GM12878 (cell line): ENCODE results near the gene RWDD2A. TPM values are rescaled to one million over a fixed set of nuclear protein-coding genes. Genes with fewer than 3 reads are reported as not detected.
A peak's percentile ranks its signal among the peaks of the same experiment; 100 is the strongest.

Source experiments
- BCL11A ChIP-seq: IDR thresholded peaks from 2 replicates; pipeline ENCODE4 v1.6.1; 2011; ENCODE audit warnings: low read depth, low read length
- BHLHE40 ChIP-seq, 2 experiments: fragments of 450-650 bp in 1 of 2; IDR thresholded peaks; 2 replicates each; pipeline ENCODE4 v1.6.1; 2011 to 2017; ENCODE audit warnings: low read depth in 2 of 2, borderline replicate concordance in 1 of 2, improper control_type of control experiment in 1 of 2, low read length in 1 of 2, mild to moderate bottlenecking in 1 of 2
- CHD2 ChIP-seq: IDR thresholded peaks from 2 replicates; pipeline ENCODE4 v1.6.1; 2011; ENCODE audit warnings: low read depth, low read length, improper control_type of control experiment, borderline replicate concordance
- EGR1 ChIP-seq, 2 experiments: IDR thresholded peaks; 1 replicate in 1 of 2; 2 replicates in 1 of 2; pipeline ENCODE4 v1.6.1; 2011 to 2012; ENCODE audit warnings: low read depth in 2 of 2, low read length in 2 of 2, borderline replicate concordance in 1 of 2, mild to moderate bottlenecking in 1 of 2, moderate library complexity in 1 of 2
- IKZF2 ChIP-seq, 2 experiments: fragments of 450-650 bp; IDR thresholded peaks; 2 replicates each; pipeline ENCODE4 v1.6.1; 2017; ENCODE audit warnings: mild to moderate bottlenecking in 2 of 2, moderate library complexity in 2 of 2
- MXI1 ChIP-seq: fragments of 150-350 bp; IDR thresholded peaks from 2 replicates; pipeline ENCODE4 v1.6.1; 2011; ENCODE audit warnings: low read depth, mild to moderate bottlenecking, inconsistent platforms, low read length, improper control_type of control experiment
- NFYB ChIP-seq: IDR thresholded peaks from 2 replicates; pipeline ENCODE4 v1.6.1; 2011; ENCODE audit warnings: low read depth, mild to moderate bottlenecking, low read length, improper control_type of control experiment, moderate library complexity; ENCODE audit not compliant: insufficient read depth
- PAX5 ChIP-seq: IDR thresholded peaks from 2 replicates; pipeline ENCODE4 v1.6.1; 2011; ENCODE audit warnings: low read depth, low read length, borderline replicate concordance
- PML ChIP-seq: IDR thresholded peaks from 2 replicates; pipeline ENCODE4 v1.6.1; 2012; ENCODE audit warnings: low read length, inconsistent platforms
- POLR2A ChIP-seq: IDR thresholded peaks from 2 replicates; pipeline ENCODE4 v1.6.1; 2011; ENCODE audit warnings: low read depth, mild to moderate bottlenecking, low read length
- SIN3A ChIP-seq: IDR thresholded peaks from 2 replicates; pipeline ENCODE4 v1.6.1; 2012; ENCODE audit warnings: low read depth, low read length, improper control_type of control experiment
- SMAD1 ChIP-seq: fragments of 450-650 bp; IDR thresholded peaks from 2 replicates; pipeline ENCODE4 v1.6.1; 2018; ENCODE audit warnings: mild to moderate bottlenecking, low read depth; ENCODE audit not compliant: partially characterized antibody
- SMARCA5 ChIP-seq: fragments of 450-650 bp; IDR thresholded peaks from 2 replicates; pipeline ENCODE4 v1.6.1; 2017; ENCODE audit warnings: mild to moderate bottlenecking
- SP1 ChIP-seq: IDR thresholded peaks from one replicate; pipeline ENCODE4 v1.6.1; 2011; ENCODE audit warnings: low read depth, low read length
- SUPT20H ChIP-seq: IDR thresholded peaks from 2 replicates; pipeline ENCODE4 v1.6.1; 2011; ENCODE audit warnings: low read depth, mild to moderate bottlenecking, low read length, moderate library complexity, borderline replicate concordance; ENCODE audit not compliant: control insufficient read depth
- TBL1XR1 ChIP-seq: IDR thresholded peaks from 2 replicates; pipeline ENCODE4 v1.6.1; 2012; ENCODE audit warnings: low read depth, low read length, improper control_type of control experiment
- TCF12 ChIP-seq: IDR thresholded peaks from 2 replicates; pipeline ENCODE4 v1.6.1; 2011; ENCODE audit warnings: low read depth, mild to moderate bottlenecking, low read length
- YBX1 ChIP-seq: fragments of 450-650 bp; IDR thresholded peaks from 2 replicates; pipeline ENCODE4 v1.6.1; 2016; ENCODE audit warnings: antibody characterized with exemption
- polyA plus RNA-seq, 11 experiments: library from polyadenylated mRNA; depleted of rRNA in 4 of 11; unstranded in 6 of 11; stranded (reverse) in 5 of 11; fragments of >200 nt; fragmentation: Nextera tagmentation in 4 of 11; fragmentation: Illumina TruSeq in 1 of 11; extraction: Ambion mirVana in 4 of 11; extraction: Trizol in 1 of 11; gene quantifications; 1 replicate in 1 of 11; 2 replicates in 10 of 11; pipeline versions ENCODE4 v1.2.1 to v1.2.3, GENCODE V29; 2011 to 2016; ENCODE audit warnings: inconsistent platforms in 2 of 11, missing spikeins in 2 of 11, low read depth in 1 of 11
- total RNA-seq, 4 experiments: library from RNA; depleted of rRNA in 3 of 4; stranded (reverse); fragments of >200 nt in 3 of 4; fragmentation: Illumina TruSeq in 1 of 4; extraction: Trizol in 1 of 4; gene quantifications; 2 replicates each; pipeline versions ENCODE4 v1.2.1 to v1.2.3, GENCODE V29; 2013 to 2021
- TF ChIP-seq, protein P1 (sequence below): fragments of 450-650 bp; IDR thresholded peaks from 2 replicates; pipeline ENCODE4 v1.6.1; 2017; ENCODE audit warnings: low read depth, mild to moderate bottlenecking, moderate library complexity
- TF ChIP-seq, protein P2 (sequence below): fragments of 450-650 bp; formaldehyde crosslinking; IDR thresholded peaks from 2 replicates; pipeline ENCODE4 v1.5.0; 2022; ENCODE audit warnings: mild to moderate bottlenecking, missing genetic modification characterization
- TF ChIP-seq, protein P3 (sequence below): fragments of 450-650 bp; IDR thresholded peaks from 2 replicates; pipeline ENCODE4 v1.6.1; 2017; ENCODE audit warnings: borderline replicate concordance
- TF ChIP-seq, protein P4 (sequence below): fragments of 450-650 bp; IDR thresholded peaks from 2 replicates; pipeline ENCODE4 v1.6.1; 2016; ENCODE audit warnings: mild to moderate bottlenecking

The RWDD2A gene
- total and polyA plus RNA-seq, 10 of the 15 experiments (the other 5 are each of a cell fraction or from before 2014, with no cell fraction given) = 2.3 to 4.6 (median 2.9) TPM

DNA sequence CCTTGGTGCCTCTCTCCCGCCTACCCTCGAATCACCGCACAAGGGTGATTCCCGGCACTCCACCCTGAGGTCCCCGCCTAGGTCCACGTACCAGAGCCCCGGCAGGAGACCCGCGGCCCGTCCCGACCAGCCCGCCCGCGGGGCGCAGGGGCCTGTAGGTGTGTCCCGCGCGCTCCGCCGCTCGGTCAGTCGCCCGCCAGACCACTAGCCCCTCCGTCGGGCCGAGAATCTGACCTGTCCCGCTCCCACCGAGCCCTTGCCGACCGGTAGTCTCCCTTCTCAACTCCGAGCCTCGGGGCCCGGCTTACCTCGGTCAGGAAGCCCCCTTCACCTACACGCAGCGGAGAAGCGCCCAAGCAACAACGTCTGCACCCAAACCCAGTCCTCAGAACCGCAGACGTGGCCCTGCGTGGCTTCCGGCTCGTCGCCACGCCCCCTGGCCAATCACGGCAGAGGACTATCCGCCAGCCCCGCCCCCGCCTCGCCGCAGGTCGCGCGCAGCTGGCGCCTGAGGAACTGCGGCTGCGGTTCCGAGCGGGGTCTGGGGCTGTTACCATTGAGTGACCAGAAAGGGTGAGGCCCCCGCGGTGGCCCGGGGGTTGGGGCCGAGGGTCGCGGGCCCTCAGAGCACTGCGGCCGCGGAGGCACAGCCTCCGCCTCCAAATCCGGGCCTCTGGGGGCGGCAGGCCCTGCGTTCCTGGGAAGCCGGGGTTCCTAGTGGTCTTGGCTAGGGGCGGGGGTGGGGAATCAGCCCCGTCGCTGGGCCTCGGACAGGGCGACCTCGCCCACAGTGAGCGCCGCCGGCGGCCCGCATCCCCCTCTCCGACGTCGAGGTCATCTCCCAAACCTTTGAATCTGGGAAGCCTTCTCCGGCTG is at the start of gene RWDD2A, which contains the start of gene PGM3 (continued):
- TF ChIP-seq MXI1 (peak; percentile 77), SMARCA5 (0 out of 2 replicates have a peak, but pooled peaks have one; percentile 33), EGR1 (IDR thresholded peaks at IDR 0.05; ENCODE audit: borderline replicate concordance in 1 of 2, low read depth in 2 of 2, low read length in 2 of 2) (peak in 1 of 2 experiments; percentile 60; a peak in 1 of 3 replicates), SMAD1 (no peak), SP1 (peak; percentile 70), YBX1 (no peak), PML (0 out of 2 replicates have a peak, but pooled peaks have one; percentile 38), NFYB (0 out of 2 replicates have a peak, but pooled peaks have one; percentile 12), BHLHE40 (IDR thresholded peaks at IDR 0.05; ENCODE audit: borderline replicate concordance in 1 of 2, low read depth in 2 of 2, low read length in 1 of 2) (peak in 1 of 2 experiments; percentile 75; a peak in 2 of 4 replicates), SUPT20H (no peak), IKZF2 (IDR thresholded peaks at IDR 0.05) (peak; percentile 22 to 46; a peak in 2 of 4 replicates), TCF12 (peak; percentile 86; the same call in 1 of the 2 replicates), BCL11A (no peak), TBL1XR1 (no peak), PAX5 (peak; percentile 48), SIN3A (peak; percentile 37; the same call in 1 of the 2 replicates), CHD2 (peak; percentile 62; the same call in 1 of the 2 replicates), POLR2A (peak; percentile 96)
- TF ChIP-seq, protein P1, sequence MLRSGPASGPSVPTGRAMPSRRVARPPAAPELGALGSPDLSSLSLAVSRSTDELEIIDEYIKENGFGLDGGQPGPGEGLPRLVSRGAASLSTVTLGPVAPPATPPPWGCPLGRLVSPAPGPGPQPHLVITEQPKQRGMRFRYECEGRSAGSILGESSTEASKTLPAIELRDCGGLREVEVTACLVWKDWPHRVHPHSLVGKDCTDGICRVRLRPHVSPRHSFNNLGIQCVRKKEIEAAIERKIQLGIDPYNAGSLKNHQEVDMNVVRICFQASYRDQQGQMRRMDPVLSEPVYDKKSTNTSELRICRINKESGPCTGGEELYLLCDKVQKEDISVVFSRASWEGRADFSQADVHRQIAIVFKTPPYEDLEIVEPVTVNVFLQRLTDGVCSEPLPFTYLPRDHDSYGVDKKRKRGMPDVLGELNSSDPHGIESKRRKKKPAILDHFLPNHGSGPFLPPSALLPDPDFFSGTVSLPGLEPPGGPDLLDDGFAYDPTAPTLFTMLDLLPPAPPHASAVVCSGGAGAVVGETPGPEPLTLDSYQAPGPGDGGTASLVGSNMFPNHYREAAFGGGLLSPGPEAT = 0 out of 2 replicates have a peak, but pooled peaks have one; percentile 12
- TF ChIP-seq, protein P2, sequence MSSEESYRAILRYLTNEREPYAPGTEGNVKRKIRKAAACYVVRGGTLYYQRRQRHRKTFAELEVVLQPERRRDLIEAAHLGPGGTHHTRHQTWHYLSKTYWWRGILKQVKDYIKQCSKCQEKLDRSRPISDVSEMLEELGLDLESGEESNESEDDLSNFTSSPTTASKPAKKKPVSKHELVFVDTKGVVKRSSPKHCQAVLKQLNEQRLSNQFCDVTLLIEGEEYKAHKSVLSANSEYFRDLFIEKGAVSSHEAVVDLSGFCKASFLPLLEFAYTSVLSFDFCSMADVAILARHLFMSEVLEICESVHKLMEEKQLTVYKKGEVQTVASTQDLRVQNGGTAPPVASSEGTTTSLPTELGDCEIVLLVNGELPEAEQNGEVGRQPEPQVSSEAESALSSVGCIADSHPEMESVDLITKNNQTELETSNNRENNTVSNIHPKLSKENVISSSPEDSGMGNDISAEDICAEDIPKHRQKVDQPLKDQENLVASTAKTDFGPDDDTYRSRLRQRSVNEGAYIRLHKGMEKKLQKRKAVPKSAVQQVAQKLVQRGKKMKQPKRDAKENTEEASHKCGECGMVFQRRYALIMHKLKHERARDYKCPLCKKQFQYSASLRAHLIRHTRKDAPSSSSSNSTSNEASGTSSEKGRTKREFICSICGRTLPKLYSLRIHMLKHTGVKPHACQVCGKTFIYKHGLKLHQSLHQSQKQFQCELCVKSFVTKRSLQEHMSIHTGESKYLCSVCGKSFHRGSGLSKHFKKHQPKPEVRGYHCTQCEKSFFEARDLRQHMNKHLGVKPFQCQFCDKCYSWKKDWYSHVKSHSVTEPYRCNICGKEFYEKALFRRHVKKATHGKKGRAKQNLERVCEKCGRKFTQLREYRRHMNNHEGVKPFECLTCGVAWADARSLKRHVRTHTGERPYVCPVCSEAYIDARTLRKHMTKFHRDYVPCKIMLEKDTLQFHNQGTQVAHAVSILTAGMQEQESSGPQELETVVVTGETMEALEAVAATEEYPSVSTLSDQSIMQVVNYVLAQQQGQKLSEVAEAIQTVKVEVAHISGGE (CRISPR knock-in tag) = no peak
- TF ChIP-seq, protein P3, sequence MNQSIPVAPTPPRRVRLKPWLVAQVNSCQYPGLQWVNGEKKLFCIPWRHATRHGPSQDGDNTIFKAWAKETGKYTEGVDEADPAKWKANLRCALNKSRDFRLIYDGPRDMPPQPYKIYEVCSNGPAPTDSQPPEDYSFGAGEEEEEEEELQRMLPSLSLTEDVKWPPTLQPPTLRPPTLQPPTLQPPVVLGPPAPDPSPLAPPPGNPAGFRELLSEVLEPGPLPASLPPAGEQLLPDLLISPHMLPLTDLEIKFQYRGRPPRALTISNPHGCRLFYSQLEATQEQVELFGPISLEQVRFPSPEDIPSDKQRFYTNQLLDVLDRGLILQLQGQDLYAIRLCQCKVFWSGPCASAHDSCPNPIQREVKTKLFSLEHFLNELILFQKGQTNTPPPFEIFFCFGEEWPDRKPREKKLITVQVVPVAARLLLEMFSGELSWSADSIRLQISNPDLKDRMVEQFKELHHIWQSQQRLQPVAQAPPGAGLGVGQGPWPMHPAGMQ = peak; percentile 62
- TF ChIP-seq, protein P4, sequence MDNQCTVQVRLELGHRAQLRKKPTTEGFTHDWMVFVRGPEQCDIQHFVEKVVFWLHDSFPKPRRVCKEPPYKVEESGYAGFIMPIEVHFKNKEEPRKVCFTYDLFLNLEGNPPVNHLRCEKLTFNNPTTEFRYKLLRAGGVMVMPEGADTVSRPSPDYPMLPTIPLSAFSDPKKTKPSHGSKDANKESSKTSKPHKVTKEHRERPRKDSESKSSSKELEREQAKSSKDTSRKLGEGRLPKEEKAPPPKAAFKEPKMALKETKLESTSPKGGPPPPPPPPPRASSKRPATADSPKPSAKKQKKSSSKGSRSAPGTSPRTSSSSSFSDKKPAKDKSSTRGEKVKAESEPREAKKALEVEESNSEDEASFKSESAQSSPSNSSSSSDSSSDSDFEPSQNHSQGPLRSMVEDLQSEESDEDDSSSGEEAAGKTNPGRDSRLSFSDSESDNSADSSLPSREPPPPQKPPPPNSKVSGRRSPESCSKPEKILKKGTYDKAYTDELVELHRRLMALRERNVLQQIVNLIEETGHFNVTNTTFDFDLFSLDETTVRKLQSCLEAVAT = peak; percentile 38; the same call in 1 of the 2 replicates
